HuH-7 (cell line): ENCODE data around the gene ACVR1C.
"Not testable (repeated sequence)": the region's sequence is repeated elsewhere in the genome, so short reads cannot be mapped to it uniquely, and the experiment has no call there.

Experiments used
- DNase-seq: peaks from one replicate; pipeline ENCODE4 v3.0.0; 2011; ENCODE audit warnings: low spot score

The ACVR1C gene

GRCh38 chr2:157572725-157573124, 55.9 kb downstream of the ACVR1C start:
- DNase-seq = peak; percentile 31

GRCh38 chr2:157566623-157567022, 62.0 kb downstream of the ACVR1C start:
- not testable (repeated sequence) for DNase-seq

- peak; percentile 9 for DNase-seq
These were observed 62.6 kb downstream of the ACVR1C start for GRCh38 chr2:157566113-157566512.

GRCh38 chr2:157565550-157565949, 63.1 kb downstream of the ACVR1C start:
- no peak for DNase-seq

GRCh38 chr2:157559890-157560289, 68.8 kb downstream of the ACVR1C start:
- DNase-seq = no peak

GRCh38 chr2:157559461-157559860, 69.2 kb downstream of the ACVR1C start:
- DNase-seq = no peak

- no peak for DNase-seq
These were observed 69.6 kb downstream of the ACVR1C start for GRCh38 chr2:157559061-157559460.

- DNase-seq = no peak
These were observed 70.9 kb downstream of the ACVR1C start for GRCh38 chr2:157557770-157558169.

- no peak for DNase-seq
These were observed 88.6 kb downstream of the ACVR1C start for GRCh38 chr2:157540102-157540501.

- no peak for DNase-seq
These were observed 90.6 kb downstream of the ACVR1C start for GRCh38 chr2:157538064-157538463.

- DNase-seq = no peak
These were observed 91.8 kb downstream of the ACVR1C start for GRCh38 chr2:157536815-157537214.

- DNase-seq = no peak
These were observed 99.5 kb downstream of the ACVR1C start for GRCh38 chr2:157528963-157529751.

- DNase-seq = no peak
These were observed 102.6 kb downstream of the ACVR1C start for GRCh38 chr2:157526070-157526469.

- DNase-seq = no peak
These were observed 105.1 kb downstream of the ACVR1C start for GRCh38 chr2:157523270-157524247.

- DNase-seq = not testable (repeated sequence)
These were observed 113.7 kb downstream of the ACVR1C start for GRCh38 chr2:157514966-157515365.

GRCh38 chr2:157509744-157510143, 118.9 kb downstream of the ACVR1C start:
- no peak for DNase-seq

GRCh38 chr2:157508676-157509075, 120.0 kb downstream of the ACVR1C start:
- no peak for DNase-seq

- no peak for DNase-seq
These were observed 122.1 kb downstream of the ACVR1C start for GRCh38 chr2:157506586-157506985.

GRCh38 chr2:157504623-157505022, 124.0 kb downstream of the ACVR1C start:
- DNase-seq = no peak

- DNase-seq = no peak
These were observed 127.6 kb downstream of the ACVR1C start for GRCh38 chr2:157501026-157501425.

GRCh38 chr2:157500334-157500733, 128.3 kb downstream of the ACVR1C start:
- no peak for DNase-seq

- no peak for DNase-seq
These were observed 130.2 kb downstream of the ACVR1C start for GRCh38 chr2:157498483-157498882.
